Heart left ventricle (tissue), 16 donors: ENCODE results near the gene PCBD1. TPM values are rescaled to one million over a fixed set of nuclear protein-coding genes. Genes with fewer than 3 reads are reported as not detected.

ENCODE experiments used
- ATAC-seq, 4 donors: fragments of 200-7000 bp; cut with Tn5 transposase; one replicate each; pipeline ENCODE4 v1.9.1; 2020 to 2022; ENCODE audit warnings: moderate library complexity in 4 of 4, mild to moderate bottlenecking in 3 of 4, moderate number of reproducible peaks in 1 of 4
- DNase-seq, 5 donors: peaks; one replicate each; pipeline ENCODE4 v3.0.0-alpha.2; 2020
- H3K27ac ChIP-seq, 12 donors: fragments of 200-600 bp; sonication (generic) in 4 of 12; one replicate each; pipeline versions ENCODE4 v1.5.0 to v1.8.0; 2016 to 2022; ENCODE audit warnings: mild to moderate bottlenecking in 2 of 12
- H3K27me3 ChIP-seq, 9 donors: fragments of 200-600 bp; sonication (generic) in 2 of 9; one replicate each; pipeline versions ENCODE4 v1.5.1 to v1.8.0; 2016 to 2022; ENCODE audit warnings: mild to moderate bottlenecking in 3 of 9
- H3K36me3 ChIP-seq, 9 donors: fragments of 200-600 bp; sonication (generic) in 2 of 9; one replicate each; pipeline versions ENCODE4 v1.5.0 to v1.8.0; 2018 to 2022; ENCODE audit warnings: mild to moderate bottlenecking in 2 of 9
- H3K4me1 ChIP-seq, 12 donors: fragments of 200-600 bp; sonication (generic) in 4 of 12; one replicate each; pipeline versions ENCODE4 v1.5.0 to v1.8.0; 2016 to 2022; ENCODE audit warnings: mild to moderate bottlenecking in 3 of 12
- H3K4me3 ChIP-seq, 12 donors: fragments of 200-600 bp; sonication (generic) in 4 of 12; one replicate each; pipeline versions ENCODE4 v1.5.0 to v1.8.0; 2017 to 2022; ENCODE audit warnings: mild to moderate bottlenecking in 9 of 12, moderate library complexity in 4 of 12
- H3K9me3 ChIP-seq, 12 donors: fragments of 200-600 bp; sonication (generic) in 4 of 12; one replicate each; pipeline versions ENCODE4 v1.5.0 to v1.8.0; 2016 to 2022; ENCODE audit warnings: mild to moderate bottlenecking in 1 of 12
- POLR2A ChIP-seq, 2 donors: fragments of 450-650 bp; IDR thresholded peaks; one replicate each; pipeline ENCODE4 v1.6.1; 2017; ENCODE audit warnings: antibody characterized with exemption in 2 of 2, mild to moderate bottlenecking in 2 of 2, moderate library complexity in 2 of 2
- WGBS, 4 donors: extraction: QIAGEN DNeasy Blood & Tissue Kit in 2 of 4; methylation state at CpG; one replicate each; pipeline versions ENCODE4 v1.1.5 to v1.1.7; 2013 to 2018; 5-methylcytosine and 5-hydroxymethylcytosine counted together
- intact Hi-C, 10 donors: fragments of 100-400 bp; cut with DNase I; formaldehyde crosslinking; loops; one replicate each; pipeline versions ENCODE4 v1.11.1 to v1.14.2; 2022
- polyA plus RNA-seq, 2 donors: library from polyadenylated mRNA; stranded (reverse); fragments of 200-250 nt; gene quantifications; one replicate each; pipeline ENCODE4 v1.2.3, GENCODE V29; 2013
- total RNA-seq, 9 donors: library from RNA; depleted of rRNA in 2 of 9; stranded (reverse); fragments of >200 nt in 2 of 9; fragmentation: NEBNext Ultra II Directional in 3 of 9; extraction: Animal tissue kit (Norgen Biotek cat#: 25700) in 3 of 9; gene quantifications; one replicate each; pipeline versions ENCODE4 v1.1.0 to v1.2.4, GENCODE V29; 2016 to 2023
- TF ChIP-seq, protein P1 (sequence below), 12 donors: fragments of 200-600 bp; sonication (generic) in 4 of 12; IDR thresholded peaks; one replicate each; pipeline versions ENCODE4 v1.5.0 to v1.8.0; 2018 to 2022; ENCODE audit warnings: antibody characterized with exemption in 12 of 12, mild to moderate bottlenecking in 5 of 12
- donor health status: ischemic (EF 13 %, LVEDD 7.1; RV severe dilation, severe dysfunction).
- donor health status: healthy with polysubstance abuse.
- donor health status: DM: no; HTN: yes; CAD: no.
- donor health status: DM: no; HTN: no; CAD: no.
- donor health status: ischemic (EF 25% LVEDD 6.9; RV normal size, moderate dysfunction).
- donor health status: ischemic (EF 25% LVEDD 5.7; RV mildly dilated, moderate dysfunction).
- donor health status: healthy.
- donor health status: DM: yes; HTN: yes; CAD: no.
- donor health status: ischemic (EF 35%, LVEDD 5.7; RV mildly dilated, moderate dysfunction).
- donor health status: nonischemic (EF 11% LVEDD 7.7; RV severe dilation, severe dysfunction).
- donor health status: DM: yes; HTN: yes; CAD: no.
- donor health status: PGD.
- donor health status: ischemic (EF 29% LVEDD 5.4; RV normal size, mild dysfunction).
- donor health status: nonischemic (EF 23%, LVEDD 6.1; RV moderate dilation, normal function).

The PCBD1 gene
- total and polyA plus RNA-seq, 11 donors: 103 to 189 (median 144) TPM

DNA sequence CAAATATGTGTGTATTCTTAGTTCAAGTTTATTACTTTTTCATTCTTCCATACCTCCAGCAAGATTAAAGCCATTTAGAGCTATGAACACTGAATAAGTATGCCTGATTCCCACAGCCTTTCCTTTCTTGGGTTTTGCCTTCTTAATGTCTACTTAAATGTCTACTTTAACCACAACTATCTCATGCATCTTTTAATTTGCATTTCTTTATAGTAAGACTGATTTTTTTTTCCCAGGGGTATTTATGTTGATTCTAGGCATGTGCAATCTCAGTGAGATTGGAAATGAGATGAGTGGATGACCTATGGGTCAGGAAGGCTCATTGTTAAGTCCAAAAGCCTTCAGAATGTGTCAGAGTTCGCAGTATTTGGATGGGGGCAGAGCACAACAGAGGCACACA lies 3.6 kb downstream of the PCBD1 start:
- H3K4me3 ChIP-seq: no peak overlapping the region
- peaks cover 0 to 27% (median 9%) of the 10 kb centered on the region in 12 donors for H3K4me1 ChIP-seq
- H3K27me3 ChIP-seq: no peaks in the 10 kb centered on the region
- ATAC-seq (no peak), DNase-seq (no peak)
- peaks cover 0 to 51% (median 42%) of the 10 kb centered on the region in 9 donors for H3K36me3 ChIP-seq
- 94 to 100% (median 96%) methylated on average over 1 of the region's 1 CpG for WGBS, 4 donors
- intact Hi-C loops: loop anchor here in 8 of 10 donors (5.0 to 10.0 kb wide), 6 partner anchors 127 to 427 kb away; partner anchors contain the start of gene PALD1 (in 1 of the 8)
- H3K27ac ChIP-seq: no peak overlapping the region
- no peaks in the 10 kb centered on the region for H3K9me3 ChIP-seq
- TF ChIP-seq, protein P1, sequence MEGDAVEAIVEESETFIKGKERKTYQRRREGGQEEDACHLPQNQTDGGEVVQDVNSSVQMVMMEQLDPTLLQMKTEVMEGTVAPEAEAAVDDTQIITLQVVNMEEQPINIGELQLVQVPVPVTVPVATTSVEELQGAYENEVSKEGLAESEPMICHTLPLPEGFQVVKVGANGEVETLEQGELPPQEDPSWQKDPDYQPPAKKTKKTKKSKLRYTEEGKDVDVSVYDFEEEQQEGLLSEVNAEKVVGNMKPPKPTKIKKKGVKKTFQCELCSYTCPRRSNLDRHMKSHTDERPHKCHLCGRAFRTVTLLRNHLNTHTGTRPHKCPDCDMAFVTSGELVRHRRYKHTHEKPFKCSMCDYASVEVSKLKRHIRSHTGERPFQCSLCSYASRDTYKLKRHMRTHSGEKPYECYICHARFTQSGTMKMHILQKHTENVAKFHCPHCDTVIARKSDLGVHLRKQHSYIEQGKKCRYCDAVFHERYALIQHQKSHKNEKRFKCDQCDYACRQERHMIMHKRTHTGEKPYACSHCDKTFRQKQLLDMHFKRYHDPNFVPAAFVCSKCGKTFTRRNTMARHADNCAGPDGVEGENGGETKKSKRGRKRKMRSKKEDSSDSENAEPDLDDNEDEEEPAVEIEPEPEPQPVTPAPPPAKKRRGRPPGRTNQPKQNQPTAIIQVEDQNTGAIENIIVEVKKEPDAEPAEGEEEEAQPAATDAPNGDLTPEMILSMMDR (IDR thresholded peaks at IDR 0.05): no peak
- TF ChIP-seq POLR2A (IDR thresholded peaks at IDR 0.05): no peak

DNA sequence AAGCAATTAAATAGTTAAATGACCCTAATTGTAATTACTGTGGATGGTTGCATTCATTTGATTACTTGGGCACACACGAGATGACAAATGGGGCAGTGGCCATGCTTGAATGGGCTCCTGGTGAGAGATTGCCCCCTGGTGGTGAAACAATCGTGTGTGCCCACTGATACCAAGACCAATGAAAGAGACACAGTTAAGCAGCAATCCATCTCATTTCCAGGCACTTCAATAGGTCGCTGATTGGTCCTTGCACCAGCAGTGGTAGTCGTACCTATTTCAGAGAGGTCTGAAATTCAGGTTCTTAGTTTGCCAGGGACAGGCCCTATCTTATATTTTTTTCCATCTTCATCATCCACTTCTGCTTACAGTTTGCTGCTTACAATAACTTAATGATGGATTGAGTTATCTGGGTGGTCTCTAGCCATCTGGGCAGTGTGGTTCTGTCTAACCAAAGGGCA lies 8.3 kb downstream of the PCBD1 start:
- intact Hi-C loops: loop anchor here (1.0 to 10.0 kb wide), 10 partner anchors 65 to 423 kb away; partner anchors contain the start of genes SGPL1 (in 9 of the 10) and PALD1 (in 1 of the 10)
- Histone ChIP-seq H3K4me1 (peaks cover 0 to 16% (median 0%) of the 10 kb centered on the region in 12 donors), H3K27me3 (no peaks in the 10 kb centered on the region), H3K4me3 (no peak overlapping the region), H3K36me3 (peaks cover 0 to 79% (median 71%) of the 10 kb centered on the region in 9 donors), H3K9me3 (no peaks in the 10 kb centered on the region), H3K27ac (no peak overlapping the region)
- peak; percentile 70 to 77 (median 75) for DNase-seq
- ATAC-seq: peak; percentile 34 to 80 (median 76)
- 4 to 12% (median 9%) methylated on average over 4 of the region's 4 CpGs for WGBS, 4 donors
- no peak for TF ChIP-seq POLR2A (IDR thresholded peaks at IDR 0.05)
- TF ChIP-seq, protein P1 (IDR thresholded peaks at IDR 0.05): peak; percentile 82 to 95 (median 92)

DNA sequence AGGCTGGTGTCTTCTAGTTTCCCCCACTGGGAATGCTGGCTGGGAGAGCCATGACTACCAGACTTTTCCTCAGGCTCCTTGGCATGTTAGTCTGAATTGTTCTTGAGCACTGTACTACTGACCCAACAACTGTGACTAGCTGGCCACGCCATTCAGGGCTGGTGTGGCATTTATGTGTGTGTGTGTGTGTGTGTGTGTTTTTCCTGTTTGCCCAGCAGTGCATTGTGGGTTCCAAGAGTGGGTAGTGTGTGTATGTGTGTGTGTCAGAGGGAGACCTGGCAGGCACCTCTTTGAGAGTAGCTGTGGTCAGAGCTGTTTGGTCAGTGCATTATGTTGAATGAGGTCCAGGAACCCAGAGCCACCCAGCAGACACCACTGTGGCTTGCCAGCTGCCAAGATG lies 9.2 kb downstream of the PCBD1 start:
- Histone ChIP-seq H3K27me3 (no peaks in the 10 kb centered on the region), H3K27ac (no peak overlapping the region), H3K4me3 (no peak overlapping the region), H3K4me1 (peaks cover 0 to 16% (median 0%) of the 10 kb centered on the region in 12 donors), H3K36me3 (peaks cover 0 to 77% (median 66%) of the 10 kb centered on the region in 9 donors), H3K9me3 (no peaks in the 10 kb centered on the region)
- TF ChIP-seq POLR2A (IDR thresholded peaks at IDR 0.05): no peak
- TF ChIP-seq, protein P1 (IDR thresholded peaks at IDR 0.05): no peak
- DNase-seq: no peak
- WGBS, 4 donors: 42 to 93% (median 82%) methylated on average over 1 of the region's 1 CpG
- intact Hi-C loops: loop anchor here in 7 of 10 donors (2.0 to 5.0 kb wide), 5 partner anchors 60 to 328 kb away; no protein-coding TSS in a partner anchor
- no peak for ATAC-seq

GRCh38 chr10:70874061-70874460 lies 14.3 kb downstream of the PCBD1 start:
- H3K9me3 ChIP-seq: no peaks in the 10 kb centered on the region
- TF ChIP-seq, protein P1 (IDR thresholded peaks at IDR 0.05): no peak
- TF ChIP-seq POLR2A (IDR thresholded peaks at IDR 0.05): no peak
- no peaks in the 10 kb centered on the region for H3K27me3 ChIP-seq
- H3K4me1 ChIP-seq: peaks cover 0 to 9% (median 0%) of the 10 kb centered on the region in 12 donors
- H3K27ac ChIP-seq: no peak overlapping the region
- WGBS, 4 donors: 83 to 96% (median 88%) methylated on average over 7 of the region's 7 CpGs
- DNase-seq: no peak
- ATAC-seq: no peak
- peaks cover 0 to 90% (median 78%) of the 10 kb centered on the region in 9 donors for H3K36me3 ChIP-seq
- intact Hi-C loops: loop anchor here in 1 of 10 donors (5.0 kb wide), 1 partner anchor 47 kb away; no protein-coding TSS in a partner anchor
- no peak overlapping the region for H3K4me3 ChIP-seq
